AG09309 (cell line): Measurements from ENCODE around the gene SHB.
A peak's percentile ranks its signal among the peaks of the same experiment; 100 is the strongest.
"Not testable (repeated sequence)": the region's sequence is repeated elsewhere in the genome, so short reads cannot be mapped to it uniquely, and the experiment has no call there.

ENCODE experiments used
- DNase-seq: peaks from one replicate; pipeline ENCODE4 v3.0.0-alpha.2; 2010; ENCODE audit warnings: low read depth
- H3K4me3 ChIP-seq: 2 replicates; pipeline ENCODE4 v1.5.1; 2011; ENCODE audit warnings: mild to moderate bottlenecking, low read depth, low read length, moderate library complexity; ENCODE audit not compliant: control insufficient read depth
- CTCF ChIP-seq: IDR thresholded peaks from 2 replicates; pipeline ENCODE4 v1.5.1; 2011; ENCODE audit warnings: mild to moderate bottlenecking, low read depth, low read length, inconsistent platforms; ENCODE audit not compliant: insufficient read depth, control insufficient read depth; ENCODE audit errors: missing control alignments

The SHB gene

GRCh38 chr9:38051780-38052546, 17.1 kb downstream of the SHB start:
- DNase-seq = no peak
- no peak for TF ChIP-seq CTCF
- no peak overlapping the region for H3K4me3 ChIP-seq

- H3K4me3 ChIP-seq = no peak overlapping the region
- peak; percentile 47 for DNase-seq
- TF ChIP-seq CTCF = no peak
Measured at GRCh38 chr9:38048316-38048969, 20.6 kb downstream of the SHB start.

GRCh38 chr9:38047301-38048251, 21.5 kb downstream of the SHB start:
- TF ChIP-seq CTCF = no peak
- no peak overlapping the region for H3K4me3 ChIP-seq
- peak; percentile 81 for DNase-seq

GRCh38 chr9:38046661-38047300, 22.2 kb downstream of the SHB start:
- TF ChIP-seq CTCF = no peak
- H3K4me3 ChIP-seq = no peak overlapping the region
- DNase-seq = peak; percentile 61

GRCh38 chr9:38045939-38046338, 23.1 kb downstream of the SHB start:
- DNase-seq, H3K4me3 ChIP-seq: not testable (repeated sequence)

GRCh38 chr9:38044706-38045105, 24.3 kb downstream of the SHB start:
- DNase-seq = no peak
- no peak overlapping the region for H3K4me3 ChIP-seq
- TF ChIP-seq CTCF = no peak
